HG02943 (cell line): ENCODE results near the gene TRERF1.
"Not testable (repeated sequence)": the region's sequence is repeated elsewhere in the genome, so short reads cannot be mapped to it uniquely, and the experiment has no call there.

ENCODE experiments used
- ATAC-seq: cut with Tn5 transposase; IDR thresholded peaks from one replicate; pipeline ENCODE4 v1.9.1; 2021; ENCODE audit warnings: mild to moderate bottlenecking, low read depth, moderate library complexity; ENCODE audit not compliant: unreplicated experiment

Gene TRERF1

GRCh38 chr6:42451333-42452170 lies at the start of gene TRERF1:
TRERF1 (minus strand) TSS chr6:42451926; CDS start chr6:42269590, 182,336 bp downstream.
- no peak for ATAC-seq

- no peak for ATAC-seq
Observed at GRCh38 chr6:42498473-42499128, 46.9 kb upstream of the TRERF1 start.

GRCh38 chr6:42493914-42494539 lies 42.3 kb upstream of the TRERF1 start:
- ATAC-seq: no peak

GRCh38 chr6:42488129-42488528 lies 36.4 kb upstream of the TRERF1 start:
- ATAC-seq: no peak

- ATAC-seq: no peak
Observed at GRCh38 chr6:42484261-42484660, 32.5 kb upstream of the TRERF1 start.

GRCh38 chr6:42482174-42482573 lies 30.4 kb upstream of the TRERF1 start:
- ATAC-seq: no peak

- no peak for ATAC-seq
Observed at GRCh38 chr6:42471714-42472113, 20.0 kb upstream of the TRERF1 start.

GRCh38 chr6:42471142-42471541 lies 19.4 kb upstream of the TRERF1 start:
- ATAC-seq: no peak

GRCh38 chr6:42468273-42468672 lies 16.5 kb upstream of the TRERF1 start:
- ATAC-seq: no peak

GRCh38 chr6:42467651-42468050 lies 15.9 kb upstream of the TRERF1 start:
- ATAC-seq: no peak

- ATAC-seq: not testable (repeated sequence)
Observed at GRCh38 chr6:42466470-42466869, 14.7 kb upstream of the TRERF1 start.

- ATAC-seq: no peak
Observed at GRCh38 chr6:42462474-42462972, 10.8 kb upstream of the TRERF1 start.

- no peak for ATAC-seq
Observed at GRCh38 chr6:42460883-42461282, 9.2 kb upstream of the TRERF1 start.

GRCh38 chr6:42459888-42460287 lies 8.2 kb upstream of the TRERF1 start:
- no peak for ATAC-seq

- no peak for ATAC-seq
Observed at GRCh38 chr6:42454428-42454791, 2.7 kb upstream of the TRERF1 start.

GRCh38 chr6:42453654-42454427 lies 2.1 kb upstream of the TRERF1 start:
- no peak for ATAC-seq

GRCh38 chr6:42453031-42453653 lies 1.4 kb upstream of the TRERF1 start:
- no peak for ATAC-seq

- no peak for ATAC-seq
Observed at GRCh38 chr6:42452171-42453030, 675 bp upstream of the TRERF1 start.
